MM.1S (cell line): ENCODE data around the gene MRPS18B.

ENCODE experiments used
- DNase-seq: peaks from one replicate; pipeline ENCODE4 v3.0.0-alpha.2; 2015
- H2AFZ ChIP-seq: fragments of 300-600 bp; sonication (generic); 2 replicates; pipeline ENCODE4 v1.6.0; 2016; ENCODE audit warnings: antibody characterized with exemption, low read length
- H3F3A ChIP-seq: fragments of 300-600 bp; sonication (generic); 2 replicates; pipeline ENCODE4 v1.6.1; 2016; ENCODE audit warnings: mild to moderate bottlenecking, antibody characterized with exemption, low read length, moderate library complexity, mixed read lengths; ENCODE audit not compliant: insufficient read depth
- H3K27ac ChIP-seq: fragments of 300-600 bp; sonication (generic); 2 replicates; pipeline ENCODE4 v1.5.1; 2016; ENCODE audit warnings: mild to moderate bottlenecking, low read length
- H3K27me3 ChIP-seq: fragments of 300-600 bp; sonication (generic); replicated peaks from 2 replicates; pipeline ENCODE4 v1.6.0; 2016; ENCODE audit warnings: low read length; ENCODE audit not compliant: insufficient read depth
- H3K36me3 ChIP-seq: fragments of 300-600 bp; sonication (generic); replicated peaks from 2 replicates; pipeline ENCODE4 v1.6.1; 2016; ENCODE audit warnings: mild to moderate bottlenecking, low read length, mixed read lengths; ENCODE audit not compliant: insufficient read depth
- H3K4me1 ChIP-seq: fragments of 300-600 bp; sonication (generic); 2 replicates; pipeline ENCODE4 v1.6.1; 2016; ENCODE audit warnings: low read length, mixed read lengths
- H3K4me2 ChIP-seq: fragments of 300-600 bp; sonication (generic); 2 replicates; pipeline ENCODE4 v1.6.0; 2016; ENCODE audit warnings: low read depth, low read length
- H3K4me3 ChIP-seq: fragments of 300-600 bp; sonication (generic); 2 replicates; pipeline ENCODE4 v1.5.1; 2016; ENCODE audit warnings: low read length, mixed read lengths
- H3K79me2 ChIP-seq: fragments of 300-600 bp; sonication (generic); 2 replicates; pipeline ENCODE4 v1.6.1; 2016; ENCODE audit warnings: mixed run types, low read length, mixed read lengths
- H3K9ac ChIP-seq: fragments of 300-600 bp; sonication (generic); 2 replicates; pipeline ENCODE4 v1.6.1; 2016; ENCODE audit warnings: low read length, mixed read lengths
- H3K9me2 ChIP-seq: fragments of 300-600 bp; sonication (generic); replicated peaks from 2 replicates; pipeline ENCODE4 v1.6.1; 2016; ENCODE audit warnings: mild to moderate bottlenecking, low read length, mixed read lengths; ENCODE audit not compliant: insufficient read depth
- H3K9me3 ChIP-seq: fragments of 300-600 bp; sonication (generic); replicated peaks from 2 replicates; pipeline ENCODE4 v1.6.1; 2016; ENCODE audit warnings: mild to moderate bottlenecking, low read length, mixed read lengths; ENCODE audit not compliant: insufficient read depth
- H4K20me1 ChIP-seq: fragments of 300-600 bp; sonication (generic); 2 replicates; pipeline ENCODE4 v1.6.1; 2016; ENCODE audit warnings: mild to moderate bottlenecking, low read length, moderate library complexity, mixed read lengths; ENCODE audit not compliant: insufficient read depth
- CTCF ChIP-seq: fragments of 300-600 bp; sonication (generic); IDR thresholded peaks from 2 replicates; pipeline ENCODE4 v1.5.1; 2016; ENCODE audit warnings: antibody characterized with exemption, low read length, mixed read lengths
- EZH2 ChIP-seq: fragments of 300-600 bp; sonication (generic); optimal IDR thresholded peaks from 2 replicates; pipeline ENCODE3; 2017; ENCODE audit warnings: low read depth, mild to moderate bottlenecking, antibody characterized with exemption, low read length, mixed read lengths
- EZH2phosphoT487 ChIP-seq: fragments of 300-600 bp; sonication (generic); IDR thresholded peaks from 2 replicates; pipeline ENCODE4 v1.6.1; 2018; ENCODE audit warnings: antibody characterized with exemption, low read length

MRPS18B gene

GRCh38 chr6:30643656-30644055, 26.0 kb downstream of the MRPS18B start:
- Histone ChIP-seq H3F3A (0 out of 2 replicates have a peak, but pooled peaks cover 4% of the 10 kb centered on the region), H3K27me3 (no peaks in the 10 kb centered on the region), H3K4me2 (no peak overlapping the region), H4K20me1 (no peaks in the 10 kb centered on the region), H3K27ac (no peak overlapping the region), H2AFZ (no peak overlapping the region), H3K4me1 (peaks cover 5% of the 10 kb centered on the region; the same call in 1 of the 2 replicates), H3K4me3 (no peak overlapping the region), H3K9me2 (no peaks in the 10 kb centered on the region), H3K36me3 (no peaks in the 10 kb centered on the region), H3K9me3 (no peaks in the 10 kb centered on the region), H3K79me2 (peaks cover 30% of the 10 kb centered on the region), H3K9ac (no peak overlapping the region)
- TF ChIP-seq EZH2phosphoT487 (no peak), EZH2 (no peak), CTCF (no peak)
- DNase-seq, result no peak

- TF ChIP-seq EZH2 (no peak), EZH2phosphoT487 (no peak), CTCF (no peak)
- Histone ChIP-seq H2AFZ (no peak overlapping the region), H3F3A (0 out of 2 replicates have a peak, but pooled peaks cover 4% of the 10 kb centered on the region), H3K9me3 (no peaks in the 10 kb centered on the region), H3K27me3 (no peaks in the 10 kb centered on the region), H3K4me1 (peaks cover 5% of the 10 kb centered on the region; the same call in 1 of the 2 replicates), H3K27ac (no peak overlapping the region), H3K36me3 (peaks cover 4% of the 10 kb centered on the region; the same call in 1 of the 2 replicates), H3K9me2 (no peaks in the 10 kb centered on the region), H3K4me2 (no peak overlapping the region), H3K4me3 (no peak overlapping the region), H4K20me1 (no peaks in the 10 kb centered on the region), H3K79me2 (peaks cover 39% of the 10 kb centered on the region), H3K9ac (no peak overlapping the region)
- DNase-seq, result no peak
These were observed 27.1 kb downstream of the MRPS18B start for GRCh38 chr6:30644769-30645168.

GRCh38 chr6:30645989-30646388, 28.3 kb downstream of the MRPS18B start:
- Histone ChIP-seq H3K4me3 (no peak overlapping the region), H3F3A (peaks cover 4% of the 10 kb centered on the region; the same call in 1 of the 2 replicates)

More at GRCh38 chr6:30645989-30646388, 28.3 kb downstream of the MRPS18B start:
- H3K9me2 ChIP-seq, result no peaks in the 10 kb centered on the region
- H4K20me1 ChIP-seq, result no peaks in the 10 kb centered on the region
- no peak for TF ChIP-seq CTCF
- no peak for TF ChIP-seq EZH2
- TF ChIP-seq EZH2phosphoT487, result no peak
- H3K27me3 ChIP-seq, result no peaks in the 10 kb centered on the region
- H3K9ac ChIP-seq, result no peak overlapping the region
- H3K4me2 ChIP-seq, result peak overlapping the region; percentile 77
- no peak for DNase-seq
- H3K4me1 ChIP-seq, result peaks cover 5% of the 10 kb centered on the region; the same call in 1 of the 2 replicates
- no peak overlapping the region for H2AFZ ChIP-seq
- no peaks in the 10 kb centered on the region for H3K9me3 ChIP-seq
- peaks cover 42% of the 10 kb centered on the region for H3K79me2 ChIP-seq
- H3K36me3 ChIP-seq, result peaks cover 4% of the 10 kb centered on the region; the same call in 1 of the 2 replicates
- no peak overlapping the region for H3K27ac ChIP-seq
